Measurements from ENCODE around the gene SIRPA. TPM values are rescaled to one million over a fixed set of nuclear protein-coding genes. Genes with fewer than 3 reads are reported as not detected.

The SIRPA gene
- total and polyA plus RNA-seq, 10 of the 15 experiments (the other 5 are each of a cell fraction or from before 2014, with no cell fraction given): 1.7 to 13.2 (median 5.0) TPM

DNA sequence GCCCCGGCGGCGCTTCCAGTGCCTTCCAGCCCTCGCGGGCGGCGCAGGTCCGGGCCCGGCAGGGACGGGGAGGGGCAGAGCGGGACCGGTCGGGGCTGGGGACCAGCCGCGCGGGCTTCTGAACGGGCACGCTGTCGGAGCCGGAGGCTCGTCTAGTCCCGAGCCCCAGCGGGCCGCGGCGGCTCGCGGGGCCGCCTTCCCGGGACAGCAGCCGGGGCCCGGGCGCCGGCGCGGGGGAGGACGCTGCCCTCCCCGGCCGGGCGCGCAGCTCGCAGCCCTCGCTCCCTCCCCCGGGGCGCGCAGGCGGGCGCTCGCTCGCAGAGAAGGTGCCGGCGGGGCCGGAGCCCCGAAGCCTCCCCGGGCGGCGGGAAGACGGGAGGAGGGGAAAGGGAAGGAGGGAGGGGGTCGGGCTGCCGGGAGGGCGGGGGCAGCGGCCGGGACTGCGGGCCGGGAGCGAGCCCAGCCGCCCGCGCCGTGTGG is 696 bp upstream of the SIRPA start (continued):
- TF ChIP-seq WRNIP1 (IDR thresholded peaks at IDR 0.05; ENCODE audit: borderline replicate concordance, low read depth, low read length) (no peak), BHLHE40 (IDR thresholded peaks at IDR 0.05; ENCODE audit: borderline replicate concordance in 1 of 2, low read depth in 2 of 2, low read length in 1 of 2) (0 out of 4 replicates have a peak, but pooled peaks of 1 of the 2 experiments have one; percentile 23), KLF5 (IDR thresholded peaks at IDR 0.05; ENCODE audit: partially characterized antibody) (no peak), SUPT20H (IDR thresholded peaks at IDR 0.05; ENCODE audit: borderline replicate concordance, control insufficient read depth, low read depth, low read length) (no peak), TBL1XR1 (IDR thresholded peaks at IDR 0.05; ENCODE audit: low read depth, low read length) (no peak), MEF2B (IDR thresholded peaks at IDR 0.05; ENCODE audit: partially characterized antibody, poor library complexity, severe bottlenecking) (no peak), MEF2A (IDR thresholded peaks at IDR 0.05; ENCODE audit: insufficient read depth, low read depth, low read length) (no peak), HCFC1 (IDR thresholded peaks at IDR 0.05; ENCODE audit: low read length) (no peak), TAF1 (IDR thresholded peaks at IDR 0.05; ENCODE audit: borderline replicate concordance, low read depth, low read length) (no peak), MTA3 (IDR thresholded peaks at IDR 0.05; ENCODE audit: borderline replicate concordance, low read length) (no peak), FOXK2 (IDR thresholded peaks at IDR 0.05) (no peak), RB1 (IDR thresholded peaks at IDR 0.05; ENCODE audit: borderline replicate concordance) (no peak; the same call in 1 of the 2 replicates), ATF7 (IDR thresholded peaks at IDR 0.05; ENCODE audit: low read depth) (no peak), ZZZ3 (IDR thresholded peaks at IDR 0.05; ENCODE audit: control insufficient read depth, insufficient read length, low read depth) (no peak), SIX5 (IDR thresholded peaks at IDR 0.05; ENCODE audit: low read depth, low read length, severe bottlenecking) (no peak), ZBED1 (IDR thresholded peaks at IDR 0.05; ENCODE audit: borderline replicate concordance) (no peak), ZNF217 (IDR thresholded peaks at IDR 0.05) (0 out of 2 replicates have a peak, but pooled peaks have one; percentile 38), YY1 (IDR thresholded peaks at IDR 0.05; ENCODE audit: low read depth, low read length) (0 out of 2 replicates have a peak, but pooled peaks have one; percentile 6), CHD2 (IDR thresholded peaks at IDR 0.05; ENCODE audit: borderline replicate concordance, low read depth, low read length) (no peak)
- TF ChIP-seq, protein P1, sequence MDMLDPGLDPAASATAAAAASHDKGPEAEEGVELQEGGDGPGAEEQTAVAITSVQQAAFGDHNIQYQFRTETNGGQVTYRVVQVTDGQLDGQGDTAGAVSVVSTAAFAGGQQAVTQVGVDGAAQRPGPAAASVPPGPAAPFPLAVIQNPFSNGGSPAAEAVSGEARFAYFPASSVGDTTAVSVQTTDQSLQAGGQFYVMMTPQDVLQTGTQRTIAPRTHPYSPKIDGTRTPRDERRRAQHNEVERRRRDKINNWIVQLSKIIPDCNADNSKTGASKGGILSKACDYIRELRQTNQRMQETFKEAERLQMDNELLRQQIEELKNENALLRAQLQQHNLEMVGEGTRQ (IDR thresholded peaks at IDR 0.05; ENCODE audit: borderline replicate concordance, low read depth, low read length): no peak
- TF ChIP-seq, protein P2, sequence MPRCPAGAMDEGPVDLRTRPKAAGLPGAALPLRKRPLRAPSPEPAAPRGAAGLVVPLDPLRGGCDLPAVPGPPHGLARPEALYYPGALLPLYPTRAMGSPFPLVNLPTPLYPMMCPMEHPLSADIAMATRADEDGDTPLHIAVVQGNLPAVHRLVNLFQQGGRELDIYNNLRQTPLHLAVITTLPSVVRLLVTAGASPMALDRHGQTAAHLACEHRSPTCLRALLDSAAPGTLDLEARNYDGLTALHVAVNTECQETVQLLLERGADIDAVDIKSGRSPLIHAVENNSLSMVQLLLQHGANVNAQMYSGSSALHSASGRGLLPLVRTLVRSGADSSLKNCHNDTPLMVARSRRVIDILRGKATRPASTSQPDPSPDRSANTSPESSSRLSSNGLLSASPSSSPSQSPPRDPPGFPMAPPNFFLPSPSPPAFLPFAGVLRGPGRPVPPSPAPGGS (IDR thresholded peaks at IDR 0.05; ENCODE audit: borderline replicate concordance, insufficient read depth, low read depth, low read length, poor library complexity, severe bottlenecking): no peak

Measured in GM12878 (cell line).